Upper lobe of left lung (tissue), 6 donors: ENCODE data around the gene UBE2K. TPM values are rescaled to one million over a fixed set of nuclear protein-coding genes. Genes with fewer than 3 reads are reported as not detected.
A peak's percentile ranks its signal among the peaks of the same experiment; 100 is the strongest.
"Not testable (repeated sequence)": the region's sequence is repeated elsewhere in the genome, so short reads cannot be mapped to it uniquely, and the experiment has no call there.

Experiments used
- ATAC-seq, 2 donors: fragments of 200-7000 bp; cut with Tn5 transposase; one replicate each; pipeline ENCODE4 v1.9.1; 2022; ENCODE audit warnings: mild to moderate bottlenecking in 2 of 2, moderate library complexity in 2 of 2; ENCODE audit not compliant: low FRiP score in 2 of 2
- DNase-seq, 2 donors: peaks; one replicate each; pipeline ENCODE4 v3.0.0-alpha.2; 2019 to 2020
- H3K27ac ChIP-seq, 4 donors: fragments of 200-600 bp; sonication (generic); one replicate each; pipeline ENCODE4 v1.5.1; 2016 to 2019
- H3K27me3 ChIP-seq, 4 donors: fragments of 200-600 bp; sonication (generic); one replicate each; pipeline ENCODE4 v1.5.1; 2017 to 2019
- H3K36me3 ChIP-seq, 4 donors: fragments of 200-600 bp; sonication (generic); one replicate each; pipeline ENCODE4 v1.5.1; 2016 to 2019
- H3K4me1 ChIP-seq, 4 donors: fragments of 200-600 bp; sonication (generic); one replicate each; pipeline ENCODE4 v1.5.1; 2018 to 2019
- H3K4me3 ChIP-seq, 4 donors: fragments of 200-600 bp; sonication (generic); one replicate each; pipeline ENCODE4 v1.5.1; 2017 to 2019; ENCODE audit warnings: mild to moderate bottlenecking in 2 of 4, moderate library complexity in 1 of 4
- H3K9me3 ChIP-seq, 4 donors: fragments of 200-600 bp; sonication (generic); one replicate each; pipeline ENCODE4 v1.5.1; 2018 to 2019
- CTCF ChIP-seq, 6 experiments: fragments of 450-650 bp in 4 of 6; fragments of 200-600 bp in 2 of 6; sonication (generic) in 2 of 6; IDR thresholded peaks; one replicate each; pipeline ENCODE4 v1.5.1; 2016 to 2019; ENCODE audit warnings: antibody characterized with exemption in 6 of 6
- EP300 ChIP-seq, 4 donors: sonication (generic); formaldehyde crosslinking; IDR thresholded peaks; one replicate each; pipeline ENCODE4 v1.5.1; 2017; ENCODE audit warnings: antibody characterized with exemption in 4 of 4, control low read depth in 2 of 4
- POLR2A ChIP-seq, 4 donors: fragments of 450-650 bp; IDR thresholded peaks; one replicate each; pipeline ENCODE4 v1.5.1; 2016 to 2017; ENCODE audit warnings: antibody characterized with exemption in 4 of 4, mild to moderate bottlenecking in 2 of 4
- POLR2AphosphoS5 ChIP-seq, 2 donors: sonication (generic); formaldehyde crosslinking; IDR thresholded peaks; one replicate each; pipeline ENCODE4 v1.5.1; 2017; ENCODE audit warnings: antibody characterized with exemption in 2 of 2
- WGBS, 2 donors: methylation state at CpG; one replicate each; pipeline ENCODE4 v1.1.5; 2017 to 2018; 5-methylcytosine and 5-hydroxymethylcytosine counted together
- total RNA-seq, 6 donors: library from RNA; depleted of rRNA in 4 of 6; stranded (reverse); fragments of >200 nt in 4 of 6; gene quantifications; one replicate each; pipeline versions ENCODE4 v1.1.0 to v1.2.1, GENCODE V29; 2016 to 2021
- donor health status: DM: no; HTN: no; CAD: no; lungs with moderate emphysema.
- donor health status: DM: no; HTN: yes; CAD: no; lungs with severe emphysema.

UBE2K gene
- total RNA-seq, 6 donors from 2014 or later, result 22.3 to 57.4 (median 34.4) TPM

DNA sequence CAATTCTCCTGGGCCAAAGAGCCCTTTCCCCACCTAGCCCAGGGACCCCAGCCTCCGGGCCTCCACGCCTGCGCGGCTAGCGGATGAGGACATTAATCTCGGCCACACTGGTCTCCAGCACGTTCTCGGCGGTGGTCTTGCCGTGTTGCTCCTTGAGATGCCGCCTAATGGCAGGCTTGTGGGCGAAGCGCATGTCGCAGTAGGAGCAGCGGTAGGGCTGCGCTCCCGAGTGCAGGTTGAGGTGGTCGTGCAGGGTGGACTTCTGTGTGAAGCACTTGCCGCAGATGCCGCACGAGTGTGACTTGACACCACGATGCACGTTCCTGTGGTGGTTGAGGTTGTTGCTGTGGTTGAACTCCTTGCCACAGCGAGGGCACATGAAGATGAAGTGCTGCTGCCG is 72.1 kb downstream of the UBE2K start:
- peak in 1 of 2 donors; percentile 71 for DNase-seq
- TF ChIP-seq POLR2A (IDR thresholded peaks at IDR 0.05), result no peak
- no peak for TF ChIP-seq EP300 (IDR thresholded peaks at IDR 0.05)
- TF ChIP-seq POLR2AphosphoS5 (IDR thresholded peaks at IDR 0.05), result no peak
- no peak for TF ChIP-seq CTCF (IDR thresholded peaks at IDR 0.05)
- no peak for ATAC-seq
- no peak overlapping the region for H3K27ac ChIP-seq
- no peak overlapping the region for H3K4me3 ChIP-seq
- no peaks in the 10 kb centered on the region for H3K9me3 ChIP-seq
- H3K36me3 ChIP-seq, result peaks cover 0 to 62% (median 32%) of the 10 kb centered on the region in 4 donors
- H3K27me3 ChIP-seq, result no peaks in the 10 kb centered on the region
- 94 to 96% methylated on average over 23 to 24 of the region's 25 CpGs for WGBS, 2 donors
- H3K4me1 ChIP-seq, result no peaks in the 10 kb centered on the region

DNA sequence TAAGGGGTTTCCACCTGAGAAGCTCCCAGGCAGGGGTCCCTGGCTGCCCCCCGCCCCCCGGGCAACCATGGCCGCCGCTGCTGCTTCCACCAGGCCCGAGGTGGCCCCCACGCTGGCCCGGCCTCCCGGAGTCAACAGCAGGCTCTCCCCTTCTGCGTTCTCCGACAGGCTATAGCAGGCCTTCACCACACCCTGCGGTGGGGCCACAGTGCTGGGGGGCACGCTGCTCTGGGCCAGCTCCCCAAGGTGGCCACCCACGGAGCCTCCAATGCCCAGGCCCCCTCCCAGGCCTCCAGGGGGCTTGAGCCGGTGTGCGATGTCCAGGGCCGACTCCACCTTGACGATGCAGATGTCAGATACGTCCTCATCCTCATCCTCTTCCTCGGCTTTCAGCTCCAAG is 72.5 kb downstream of the UBE2K start:
- Histone ChIP-seq H3K4me3 (no peak overlapping the region), H3K36me3 (peaks cover 0 to 63% (median 33%) of the 10 kb centered on the region in 4 donors), H3K9me3 (no peaks in the 10 kb centered on the region), H3K4me1 (no peaks in the 10 kb centered on the region), H3K27ac (no peak overlapping the region), H3K27me3 (no peaks in the 10 kb centered on the region)
- 97 to 98% methylated on average over 7 to 19 of the region's 19 CpGs for WGBS, 2 donors
- DNase-seq (peak in 1 of 2 donors; percentile 80), ATAC-seq (peak; percentile 17 to 34)
- TF ChIP-seq EP300 (IDR thresholded peaks at IDR 0.05) (no peak), POLR2AphosphoS5 (IDR thresholded peaks at IDR 0.05) (no peak), POLR2A (IDR thresholded peaks at IDR 0.05) (no peak), CTCF (IDR thresholded peaks at IDR 0.05) (no peak)

DNA sequence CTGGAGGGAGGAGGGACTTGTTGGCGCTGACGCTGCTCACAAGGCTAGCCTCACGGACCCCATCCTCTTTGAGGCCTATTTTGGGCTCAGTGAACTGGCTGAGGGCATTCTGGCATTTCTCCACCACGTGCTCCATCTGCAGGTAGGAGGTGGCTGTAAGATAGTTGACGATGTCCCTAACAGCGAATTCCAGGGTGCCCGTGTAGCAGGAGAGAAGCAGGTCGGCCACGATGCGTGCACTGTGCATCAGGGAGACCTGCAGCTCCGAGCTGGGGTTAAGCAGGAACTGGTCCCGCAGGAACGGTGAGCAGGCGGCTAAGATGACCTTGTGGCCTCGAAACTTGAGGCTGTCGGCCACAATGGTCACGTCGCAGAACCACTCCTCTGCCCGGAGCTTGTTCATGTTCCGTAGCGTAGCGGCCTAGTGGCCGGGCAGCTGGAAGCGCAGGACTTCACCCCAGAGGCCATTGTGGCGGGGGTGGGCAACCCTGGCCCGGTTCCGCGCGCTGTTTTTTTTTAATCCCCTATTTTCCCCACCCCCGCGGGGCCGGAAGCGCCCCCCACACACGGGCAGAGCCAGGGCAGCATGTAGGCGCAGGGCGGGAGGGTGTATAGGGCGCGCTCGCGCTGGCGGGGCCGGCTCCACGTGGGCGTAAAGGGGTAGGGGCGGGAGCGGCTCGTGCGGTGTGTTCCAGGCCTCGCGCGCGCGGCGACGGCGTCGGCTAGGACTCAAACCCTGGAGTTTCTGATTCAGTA is 73.2 kb downstream of the UBE2K start:
- DNase-seq (peak in 1 of 2 donors; percentile 77), ATAC-seq (peak in 1 of 2 donors; percentile 52)
- Histone ChIP-seq H3K27ac (no peak overlapping the region), H3K36me3 (peaks cover 0 to 63% (median 36%) of the 10 kb centered on the region in 4 donors), H3K9me3 (no peaks in the 10 kb centered on the region), H3K27me3 (no peaks in the 10 kb centered on the region), H3K4me3 (no peak overlapping the region), H3K4me1 (no peaks in the 10 kb centered on the region)
- no peak for TF ChIP-seq POLR2AphosphoS5 (IDR thresholded peaks at IDR 0.05)
- no peak for TF ChIP-seq POLR2A (IDR thresholded peaks at IDR 0.05)
- TF ChIP-seq EP300 (IDR thresholded peaks at IDR 0.05), result no peak
- no peak for TF ChIP-seq CTCF (IDR thresholded peaks at IDR 0.05)
- WGBS, 2 donors, result 96 to 100% methylated on average over 20 to 50 of the region's 57 CpGs

DNA sequence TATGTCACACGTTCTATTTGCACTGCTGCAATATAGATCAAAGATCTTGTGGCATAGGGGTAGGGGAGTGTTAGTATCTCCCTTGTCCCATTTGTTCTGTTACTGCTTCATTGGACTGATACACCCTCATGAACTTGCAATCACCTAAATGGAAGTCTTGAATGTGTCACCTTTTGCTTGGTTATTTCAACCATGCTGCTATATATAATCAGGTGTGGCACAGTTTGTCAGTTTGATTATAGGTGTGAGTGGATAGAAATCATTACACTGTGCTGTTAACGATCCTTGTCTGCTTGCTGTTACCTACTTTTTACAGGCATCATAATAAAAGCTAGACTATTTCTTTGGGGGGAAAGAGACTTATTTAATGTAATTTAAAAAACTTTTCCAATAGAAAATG is 84.1 kb downstream of the UBE2K start:
- WGBS, 2 donors, result 94 to 95% methylated on average over 2 of the region's 2 CpGs
- H3K27me3 ChIP-seq, ATAC-seq, DNase-seq, H3K4me3 ChIP-seq, H3K27ac ChIP-seq, H3K4me1 ChIP-seq, H3K9me3 ChIP-seq: not testable (repeated sequence)
- peaks cover 5 to 33% (median 15%) of the 10 kb centered on the region in 4 donors for H3K36me3 ChIP-seq

DNA sequence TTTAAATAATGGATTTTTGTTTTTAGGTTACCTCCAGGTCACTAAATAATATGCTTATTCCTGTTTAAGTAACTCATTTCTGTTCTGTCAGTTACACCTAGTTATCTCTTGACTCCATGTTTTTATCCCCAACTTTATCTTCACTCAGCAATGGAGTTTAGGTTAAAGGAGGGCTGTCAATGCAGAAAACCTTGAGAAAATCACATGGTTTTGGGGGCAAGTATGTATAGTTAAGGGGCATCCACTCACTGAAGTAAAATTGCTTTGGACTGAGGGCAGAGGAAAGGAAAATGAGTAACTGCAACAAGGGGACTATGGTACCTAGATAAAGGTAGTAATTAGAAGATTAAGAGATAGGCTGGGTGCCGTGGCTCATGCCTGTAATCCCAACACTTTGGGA is 87.1 kb downstream of the UBE2K start:
- no peak for ATAC-seq
- H3K27me3 ChIP-seq, result no peaks in the 10 kb centered on the region
- no peak for TF ChIP-seq POLR2A (IDR thresholded peaks at IDR 0.05)
- no peak for TF ChIP-seq EP300 (IDR thresholded peaks at IDR 0.05)
- TF ChIP-seq CTCF (IDR thresholded peaks at IDR 0.05), result no peak
- TF ChIP-seq POLR2AphosphoS5 (IDR thresholded peaks at IDR 0.05), result no peak

More for the DNA sequence above, 87.1 kb downstream of the UBE2K start:
- DNase-seq, result no peak
- no peak overlapping the region for H3K4me3 ChIP-seq
- no peak overlapping the region for H3K27ac ChIP-seq
- H3K36me3 ChIP-seq, result peaks cover 0 to 7% (median 0%) of the 10 kb centered on the region in 4 donors
- no peaks in the 10 kb centered on the region for H3K9me3 ChIP-seq
- WGBS, 2 donors, result 59% methylated on average over 1 of the region's 1 CpG
- no peaks in the 10 kb centered on the region for H3K4me1 ChIP-seq
